H4 (cell line): ENCODE measurements around the gene SRPRA. TPM values are rescaled to one million over a fixed set of nuclear protein-coding genes. Genes with fewer than 3 reads are reported as not detected.

ENCODE experiments used
- DNase-seq: peaks from one replicate; pipeline ENCODE4 v3.0.0-alpha.2; 2015; ENCODE audit warnings: low spot score
- total RNA-seq: library from RNA; depleted of rRNA; stranded (reverse); fragments of >200 nt; shearing (Covaris generic); gene quantifications from 2 replicates; pipeline ENCODE4 v1.2.3, GENCODE V29; 2014; rRNA removed

Gene SRPRA
- total RNA-seq, 1 experiment from 2014 or later = 145 TPM

GRCh38 chr11:126231725-126232459 is 36.8 kb downstream of the SRPRA start:
- DNase-seq = peak; percentile 58

DNA sequence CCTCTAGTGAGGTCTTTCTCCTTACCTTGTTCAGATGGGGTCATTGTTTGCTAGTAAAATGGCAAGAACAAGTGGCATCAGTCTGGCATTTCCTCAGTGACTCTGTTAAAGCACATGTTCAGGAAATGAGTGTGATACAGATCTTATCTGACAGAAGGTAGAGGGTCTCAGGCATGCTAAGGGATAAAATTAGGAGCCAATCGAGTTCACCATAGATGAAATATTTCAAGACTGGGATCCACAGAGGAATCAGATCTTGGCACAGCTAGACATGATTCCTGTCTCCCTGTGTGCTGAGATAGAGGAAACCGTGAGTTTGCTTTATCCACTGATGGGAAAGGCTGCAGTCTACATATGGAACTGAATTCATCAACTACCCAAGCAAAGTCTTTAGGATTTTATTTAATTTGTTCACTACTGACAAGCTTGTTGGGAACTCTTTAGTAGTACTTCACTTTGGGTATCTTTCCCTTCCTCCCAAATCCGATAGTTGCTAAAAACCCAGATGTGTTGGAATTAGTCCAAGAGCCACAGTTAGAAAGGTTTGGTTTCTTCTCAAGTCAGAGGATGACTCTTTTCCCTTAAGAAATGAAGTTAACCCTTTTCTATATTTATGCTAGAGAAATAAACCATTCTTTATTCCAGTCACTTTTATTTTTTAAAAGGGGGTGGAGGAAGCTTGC is 38.7 kb downstream of the SRPRA start:
- no peak for DNase-seq

- no peak for DNase-seq
Observed at GRCh38 chr11:126226334-126227084, 42.2 kb downstream of the SRPRA start.

DNA sequence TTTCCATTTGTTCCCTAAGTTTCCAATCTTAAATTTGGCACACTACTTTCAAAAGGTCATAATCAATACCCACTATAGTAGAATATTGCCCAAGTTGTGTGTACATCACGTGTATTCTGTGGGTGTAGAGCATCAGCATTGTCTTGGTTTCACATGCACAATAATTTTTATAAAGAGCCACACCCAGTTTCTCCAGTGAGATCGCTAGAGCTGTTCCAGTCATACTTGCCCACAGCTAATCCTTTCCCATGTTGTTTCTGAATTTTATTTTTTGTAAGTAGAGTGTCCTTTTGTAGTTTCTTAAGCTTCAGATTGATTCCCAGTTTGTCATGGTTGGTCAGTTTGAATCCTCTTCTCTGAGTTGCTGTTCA is 43.4 kb downstream of the SRPRA start:
- DNase-seq = no peak

GRCh38 chr11:126224647-126225294 is 43.9 kb downstream of the SRPRA start:
- DNase-seq = no peak

- DNase-seq = no peak
Observed at GRCh38 chr11:126219547-126219946, 49.1 kb downstream of the SRPRA start.

DNA sequence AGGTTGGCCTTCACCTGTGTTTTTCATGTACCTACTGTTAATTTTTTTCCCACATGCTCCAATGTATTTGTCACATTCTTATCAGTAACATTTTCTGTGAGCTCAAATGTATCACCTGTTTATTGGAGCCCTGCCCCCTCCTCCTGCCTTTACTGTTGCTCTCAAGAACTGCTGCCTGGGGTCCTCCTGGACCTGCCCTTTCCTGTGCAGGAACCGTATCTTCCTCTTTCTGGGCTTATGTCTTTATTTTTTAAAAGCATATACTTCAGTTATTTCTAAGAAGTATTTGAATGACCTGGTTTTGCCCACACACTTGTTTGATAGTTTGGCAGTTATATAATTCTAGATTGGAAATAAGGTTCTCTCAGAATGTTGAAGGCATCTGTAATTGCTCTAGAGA is 51.2 kb downstream of the SRPRA start:
- no peak for DNase-seq

DNA sequence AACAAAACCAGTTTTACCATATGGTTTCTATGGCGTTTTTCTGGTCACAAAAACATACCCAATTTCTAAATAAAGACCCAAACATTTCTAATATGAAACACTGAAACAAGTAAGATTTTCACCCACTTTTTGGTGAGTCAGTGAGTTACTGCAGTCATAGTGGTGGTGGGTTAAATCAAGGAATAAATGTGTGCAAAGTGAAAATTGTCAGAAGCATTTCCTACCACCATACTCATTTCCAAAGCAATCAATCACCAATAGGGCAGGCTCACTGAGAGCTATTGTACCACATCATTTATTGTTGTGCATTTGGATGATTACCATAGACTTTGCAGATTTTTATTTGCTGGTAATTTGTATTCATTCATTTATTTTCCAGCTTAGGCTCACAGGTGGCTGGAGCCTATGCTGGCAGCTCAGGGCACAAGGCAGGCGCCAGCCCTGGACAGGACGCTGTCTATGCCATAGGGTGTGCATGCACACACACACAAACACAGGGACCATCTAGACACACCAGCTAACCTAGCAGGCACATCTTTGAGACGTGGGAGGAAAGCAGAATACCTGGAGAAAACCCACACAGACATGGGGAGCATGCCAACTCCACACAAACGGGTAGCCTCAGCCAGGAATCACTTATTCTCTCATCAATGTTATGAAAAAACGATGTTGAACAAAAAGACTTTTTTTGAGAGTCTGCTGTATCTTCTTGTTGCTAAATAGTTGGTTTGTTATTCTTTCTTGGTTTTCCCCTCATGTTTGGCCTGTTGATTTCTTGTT is 52.0 kb downstream of the SRPRA start:
- no peak for DNase-seq

DNA sequence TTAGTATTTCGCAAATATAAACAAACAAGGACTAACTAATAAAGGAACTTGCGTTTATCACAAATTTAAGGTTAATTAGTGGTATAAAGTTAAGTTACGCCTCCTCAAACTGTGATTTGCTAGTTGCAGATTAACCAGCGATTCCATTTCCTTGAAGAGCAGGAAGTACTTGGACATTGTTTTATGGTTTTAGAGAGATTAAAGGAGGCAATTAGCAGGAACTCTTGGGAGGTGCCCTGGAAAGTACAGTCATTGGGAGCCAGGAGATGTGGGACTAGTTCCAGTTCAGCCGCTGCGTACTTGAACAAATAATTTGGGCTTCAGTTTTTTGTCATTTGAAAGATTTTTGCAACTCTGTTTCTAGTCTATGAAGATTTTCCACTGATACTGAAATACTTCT is 53.9 kb downstream of the SRPRA start:
- no peak for DNase-seq

GRCh38 chr11:126214441-126214840 is 54.3 kb downstream of the SRPRA start:
- DNase-seq = no peak

Other genes with a start within 250 kb of the SRPRA start
- gene CDON, start 206.0 kb downstream of the SRPRA start, total RNA-seq = 10.1 and 13.4 TPM in 2 replicates
- 17.7 and 20.3 TPM in 2 replicates for gene RPUSD4, start 57.2 kb downstream of the SRPRA start, total RNA-seq
- gene FAM118B, start 57.1 kb downstream of the SRPRA start, total RNA-seq = 41.8 and 46.5 TPM in 2 replicates
- 29.0 and 40.3 TPM in 2 replicates for gene FOXRED1, start 259 bp upstream of the SRPRA start, total RNA-seq
- 1.8 and 3.9 TPM in 2 replicates for gene TIRAP, start 14.2 kb upstream of the SRPRA start, total RNA-seq
- gene DCPS, start 35.2 kb upstream of the SRPRA start, total RNA-seq = 25.9 and 36.9 TPM in 2 replicates
- gene ST3GAL4, start 86.8 kb upstream of the SRPRA start, total RNA-seq = 49.8 and 55.9 TPM in 2 replicates